PFSK-1 (cell line): ENCODE data around the gene LAMA4.

Source experiments
- POLR2AphosphoS5 ChIP-seq: IDR thresholded peaks from 2 replicates; pipeline ENCODE4 v1.6.1; 2012; ENCODE audit warnings: low read depth, mild to moderate bottlenecking, control low read depth, low read length, moderate library complexity
- REST ChIP-seq, 2 experiments: IDR thresholded peaks; 2 replicates each; pipeline versions ENCODE4 v1.6.1 to v1.8.0; 2011 to 2012; ENCODE audit warnings: low read depth in 2 of 2, low read length in 2 of 2, control low read depth in 1 of 2, inconsistent platforms in 1 of 2, mild to moderate bottlenecking in 1 of 2, moderate library complexity in 1 of 2; ENCODE audit not compliant: insufficient read depth in 1 of 2
- SIN3A ChIP-seq: IDR thresholded peaks from 2 replicates; pipeline ENCODE4 v1.6.1; 2012; ENCODE audit warnings: mild to moderate bottlenecking, low read length, moderate library complexity, borderline replicate concordance; ENCODE audit not compliant: insufficient read depth

- TF ChIP-seq POLR2AphosphoS5 (no peak), REST (IDR thresholded peaks at IDR 0.05; ENCODE audit: insufficient read depth in 1 of 2, low read depth in 2 of 2, low read length in 2 of 2) (no peak), SIN3A (no peak)
Measured at GRCh38 chr6:112191509-112192020, 62.8 kb downstream of the LAMA4 start.
